Fibroblast of lung (primary cell): ENCODE data around the gene UQCC2. TPM values are rescaled to one million over a fixed set of nuclear protein-coding genes. Genes with fewer than 3 reads are reported as not detected.

Experiments
- DNase-seq, 2 donors: peaks; one replicate each; pipeline versions ENCODE4 v3.0.0 to v3.0.0-alpha.2; 2010; ENCODE audit warnings: low read depth in 2 of 2
- H2AFZ ChIP-seq: 2 replicates; pipeline ENCODE4 v1.5.1; 2012; ENCODE audit warnings: low read length, control low read depth, inconsistent platforms
- H3K27ac ChIP-seq: 2 replicates; pipeline ENCODE4 v1.5.1; 2011; ENCODE audit warnings: low read length, control low read depth; ENCODE audit not compliant: insufficient read depth
- H3K27me3 ChIP-seq: 2 replicates; pipeline ENCODE4 v1.5.1; 2011; ENCODE audit warnings: mild to moderate bottlenecking, low read length; ENCODE audit not compliant: control insufficient read depth, insufficient read depth
- H3K36me3 ChIP-seq: 2 replicates; pipeline ENCODE4 v1.5.1; 2011; ENCODE audit warnings: low read length; ENCODE audit not compliant: control insufficient read depth, insufficient read depth
- H3K4me1 ChIP-seq: 2 replicates; pipeline ENCODE4 v1.5.1; 2011; ENCODE audit warnings: low read length; ENCODE audit not compliant: control insufficient read depth, insufficient read depth; ENCODE audit errors: extremely low read depth
- H3K4me2 ChIP-seq: 2 replicates; pipeline ENCODE4 v1.5.1; 2011; ENCODE audit warnings: low read length, control low read depth; ENCODE audit not compliant: insufficient read depth; ENCODE audit errors: extremely low read depth
- H3K4me3 ChIP-seq, 4 experiments: fragments of 200-600 bp in 1 of 4; sonication (generic) in 1 of 4; replicated peaks in 1 of 4; 2 replicates each; pipeline ENCODE4 v1.5.1; 2011 to 2016; ENCODE audit warnings: low read length in 4 of 4, low read depth in 3 of 4, mild to moderate bottlenecking in 3 of 4, control low read depth in 2 of 4, inconsistent platforms in 1 of 4, mixed read lengths in 1 of 4; ENCODE audit not compliant: insufficient read depth in 1 of 4; ENCODE audit errors: control extremely low read depth in 1 of 4
- H3K79me2 ChIP-seq: 2 replicates; pipeline ENCODE4 v1.5.1; 2012; ENCODE audit warnings: mild to moderate bottlenecking, low read length, inconsistent platforms; ENCODE audit not compliant: control insufficient read depth, insufficient read depth
- H3K9ac ChIP-seq: 2 replicates; pipeline ENCODE4 v1.5.1; 2011; ENCODE audit warnings: mild to moderate bottlenecking, low read length, control low read depth; ENCODE audit not compliant: insufficient read depth
- H3K9me3 ChIP-seq: 2 replicates; pipeline ENCODE4 v1.5.1; 2012; ENCODE audit warnings: low read depth, low read length; ENCODE audit not compliant: control insufficient read depth, insufficient read depth
- H4K20me1 ChIP-seq: 2 replicates; pipeline ENCODE4 v1.5.1; 2011; ENCODE audit warnings: low read length; ENCODE audit not compliant: control insufficient read depth, insufficient read depth; ENCODE audit errors: extremely low read depth
- EZH2 ChIP-seq: IDR thresholded peaks from 2 replicates; pipeline ENCODE4 v1.5.1; 2012; ENCODE audit warnings: low read length, control low read depth, mild to moderate bottlenecking; ENCODE audit errors: missing control alignments
- polyA plus RNA-seq, 2 donors: library from polyadenylated mRNA; depleted of rRNA in 1 of 2; stranded (reverse) in 1 of 2; unstranded in 1 of 2; fragments of >200 nt; gene quantifications; 2 replicates each; pipeline ENCODE4 v1.2.1, GENCODE V29; 2011 to 2012; ENCODE audit warnings: missing spikeins in 1 of 2
- total RNA-seq: library from RNA; depleted of rRNA; stranded (reverse); fragments of >200 nt; gene quantifications from 2 replicates; pipeline ENCODE4 v1.2.1, GENCODE V29; 2014
- TF ChIP-seq, protein P1 (sequence below), 2 donors: IDR thresholded peaks in 1 of 2; conservative IDR thresholded peaks in 1 of 2; 1 replicate in 1 of 2; 2 replicates in 1 of 2; pipeline ENCODE4 v1.5.1; 2011 to 2012; ENCODE audit warnings: low read length in 2 of 2, control low read depth in 1 of 2, inconsistent platforms in 1 of 2, low read depth in 1 of 2, mild to moderate bottlenecking in 1 of 2

UQCC2 gene
- total and polyA plus RNA-seq, 2 donors (not counting 1 experiment from before 2014, with no cell fraction given): 33.8 to 36.5 TPM

DNA sequence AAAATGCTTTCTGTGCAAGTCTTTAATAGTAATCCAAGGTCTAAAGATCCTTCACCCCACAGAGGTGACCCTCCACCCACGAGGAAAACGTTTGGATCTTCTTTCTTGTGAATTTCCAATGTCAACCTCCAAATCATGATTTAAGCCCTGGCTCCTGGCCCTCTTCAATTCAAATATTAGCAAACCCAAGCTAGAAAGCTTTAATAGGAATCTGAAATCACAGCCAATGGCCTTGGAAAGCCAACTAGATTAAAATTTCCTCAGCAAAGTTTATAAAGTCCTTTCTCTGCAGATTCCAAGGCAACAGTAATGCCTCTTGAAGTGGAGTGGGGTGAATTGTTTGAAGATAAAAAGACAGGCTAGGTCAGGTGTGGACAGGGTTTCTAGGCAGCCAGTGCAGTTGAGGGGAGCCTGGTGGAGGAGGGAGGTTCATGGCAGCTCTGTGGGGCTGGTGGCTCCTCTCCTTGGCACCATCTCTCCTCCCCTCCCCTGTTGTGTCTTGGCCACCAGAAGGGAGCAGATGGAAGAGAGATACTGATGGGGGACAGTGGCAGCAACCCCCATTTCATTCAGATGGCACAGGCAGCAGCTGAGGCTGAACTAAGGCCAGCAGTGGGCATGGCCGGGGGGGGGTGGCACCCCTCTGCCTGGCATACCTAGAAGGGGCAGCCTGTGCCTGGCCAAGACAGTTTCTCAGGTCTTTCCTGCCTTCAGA is 12.0 kb upstream of the UQCC2 start:
- no peak overlapping the region for H3K4me2 ChIP-seq
- no peak for TF ChIP-seq EZH2
- TF ChIP-seq, protein P1, sequence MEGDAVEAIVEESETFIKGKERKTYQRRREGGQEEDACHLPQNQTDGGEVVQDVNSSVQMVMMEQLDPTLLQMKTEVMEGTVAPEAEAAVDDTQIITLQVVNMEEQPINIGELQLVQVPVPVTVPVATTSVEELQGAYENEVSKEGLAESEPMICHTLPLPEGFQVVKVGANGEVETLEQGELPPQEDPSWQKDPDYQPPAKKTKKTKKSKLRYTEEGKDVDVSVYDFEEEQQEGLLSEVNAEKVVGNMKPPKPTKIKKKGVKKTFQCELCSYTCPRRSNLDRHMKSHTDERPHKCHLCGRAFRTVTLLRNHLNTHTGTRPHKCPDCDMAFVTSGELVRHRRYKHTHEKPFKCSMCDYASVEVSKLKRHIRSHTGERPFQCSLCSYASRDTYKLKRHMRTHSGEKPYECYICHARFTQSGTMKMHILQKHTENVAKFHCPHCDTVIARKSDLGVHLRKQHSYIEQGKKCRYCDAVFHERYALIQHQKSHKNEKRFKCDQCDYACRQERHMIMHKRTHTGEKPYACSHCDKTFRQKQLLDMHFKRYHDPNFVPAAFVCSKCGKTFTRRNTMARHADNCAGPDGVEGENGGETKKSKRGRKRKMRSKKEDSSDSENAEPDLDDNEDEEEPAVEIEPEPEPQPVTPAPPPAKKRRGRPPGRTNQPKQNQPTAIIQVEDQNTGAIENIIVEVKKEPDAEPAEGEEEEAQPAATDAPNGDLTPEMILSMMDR (conservative IDR thresholded peaks at IDR 0.05 in 1 of 2, IDR thresholded peaks at IDR 0.05 in 1 of 2; ENCODE audit: low read depth in 1 of 2, low read length in 2 of 2): no peak
- no peak overlapping the region for H3K4me3 ChIP-seq
- H4K20me1 ChIP-seq: no peaks in the 10 kb centered on the region
- H3K9me3 ChIP-seq: no peaks in the 10 kb centered on the region
- H2AFZ ChIP-seq: no peak overlapping the region
- H3K27me3 ChIP-seq: peaks cover 25% of the 10 kb centered on the region
- no peaks in the 10 kb centered on the region for H3K79me2 ChIP-seq
- no peak overlapping the region for H3K9ac ChIP-seq
- DNase-seq: no peak
- H3K27ac ChIP-seq: no peak overlapping the region
- no peaks in the 10 kb centered on the region for H3K36me3 ChIP-seq
- H3K4me1 ChIP-seq: no peaks in the 10 kb centered on the region

- H3K4me2 ChIP-seq: no peak overlapping the region
- no peaks in the 10 kb centered on the region for H3K79me2 ChIP-seq
- no peak overlapping the region for H3K27ac ChIP-seq
- H3K9me3 ChIP-seq: no peaks in the 10 kb centered on the region
- no peak for DNase-seq
- no peaks in the 10 kb centered on the region for H4K20me1 ChIP-seq
- peaks cover 2% of the 10 kb centered on the region for H3K4me1 ChIP-seq
- peaks cover 25% of the 10 kb centered on the region for H3K27me3 ChIP-seq
- no peak overlapping the region for H3K4me3 ChIP-seq
- H2AFZ ChIP-seq: no peak overlapping the region
- H3K9ac ChIP-seq: no peak overlapping the region
- no peak for TF ChIP-seq EZH2
- TF ChIP-seq, protein P1 (conservative IDR thresholded peaks at IDR 0.05 in 1 of 2, IDR thresholded peaks at IDR 0.05 in 1 of 2; ENCODE audit: low read depth in 1 of 2, low read length in 2 of 2): no peak
- no peaks in the 10 kb centered on the region for H3K36me3 ChIP-seq
Observed at GRCh38 chr6:33722103-33722623, 10.7 kb upstream of the UQCC2 start.

GRCh38 chr6:33721508-33721907 is 10.0 kb upstream of the UQCC2 start:
- Histone ChIP-seq H3K9me3 (no peaks in the 10 kb centered on the region), H3K27me3 (peaks cover 25% of the 10 kb centered on the region), H2AFZ (no peak overlapping the region), H3K79me2 (no peaks in the 10 kb centered on the region), H3K4me3 (no peak overlapping the region), H3K9ac (no peak overlapping the region), H3K36me3 (no peaks in the 10 kb centered on the region), H3K4me2 (no peak overlapping the region), H4K20me1 (no peaks in the 10 kb centered on the region), H3K4me1 (peaks cover 2% of the 10 kb centered on the region), H3K27ac (no peak overlapping the region)
- no peak for DNase-seq
- TF ChIP-seq EZH2: no peak
- TF ChIP-seq, protein P1 (conservative IDR thresholded peaks at IDR 0.05 in 1 of 2, IDR thresholded peaks at IDR 0.05 in 1 of 2; ENCODE audit: low read depth in 1 of 2, low read length in 2 of 2): no peak
